HG03060 (cell line): ENCODE measurements around the gene NXPH1.
A peak's percentile ranks its signal among the peaks of the same experiment; 100 is the strongest.

Experiments used
- ATAC-seq: cut with Tn5 transposase; IDR thresholded peaks from one replicate; pipeline ENCODE4 v1.9.1; 2021; ENCODE audit warnings: low read depth, moderate number of reproducible peaks; ENCODE audit not compliant: unreplicated experiment

Gene NXPH1

GRCh38 chr7:8433477-8434289, at the start of gene NXPH1:
Gene NXPH1, plus strand, starts transcription at chr7:8433609.
- no peak for ATAC-seq

- no peak for ATAC-seq
Observed at GRCh38 chr7:8384901-8385300, 48.5 kb upstream of the NXPH1 start.

- ATAC-seq = peak; percentile 76
Observed at GRCh38 chr7:8386926-8387550, 46.4 kb upstream of the NXPH1 start.

- peak; percentile 33 for ATAC-seq
Observed at GRCh38 chr7:8387551-8388256, 45.7 kb upstream of the NXPH1 start.

GRCh38 chr7:8388257-8388625, 45.2 kb upstream of the NXPH1 start:
- ATAC-seq = no peak

- ATAC-seq = no peak
Observed at GRCh38 chr7:8389593-8390261, 43.7 kb upstream of the NXPH1 start.

- no peak for ATAC-seq
Observed at GRCh38 chr7:8390262-8390626, 43.2 kb upstream of the NXPH1 start.

GRCh38 chr7:8391353-8392062, 41.9 kb upstream of the NXPH1 start:
- ATAC-seq = peak; percentile 30

- ATAC-seq = no peak
Observed at GRCh38 chr7:8396294-8396693, 37.1 kb upstream of the NXPH1 start.

- no peak for ATAC-seq
Observed at GRCh38 chr7:8408871-8409270, 24.5 kb upstream of the NXPH1 start.

- no peak for ATAC-seq
Observed at GRCh38 chr7:8411103-8411502, 22.3 kb upstream of the NXPH1 start.

GRCh38 chr7:8413600-8413999, 19.8 kb upstream of the NXPH1 start:
- no peak for ATAC-seq

GRCh38 chr7:8418629-8419245, 14.7 kb upstream of the NXPH1 start:
- no peak for ATAC-seq

GRCh38 chr7:8422177-8422576, 11.2 kb upstream of the NXPH1 start:
- ATAC-seq = no peak

- no peak for ATAC-seq
Observed at GRCh38 chr7:8423057-8423456, 10.4 kb upstream of the NXPH1 start.

- no peak for ATAC-seq
Observed at GRCh38 chr7:8425223-8425622, 8.2 kb upstream of the NXPH1 start.

- no peak for ATAC-seq
Observed at GRCh38 chr7:8430643-8431042, 2.8 kb upstream of the NXPH1 start.

GRCh38 chr7:8434290-8435002, 1.0 kb downstream of the NXPH1 start:
- ATAC-seq = no peak

- ATAC-seq = no peak
Observed at GRCh38 chr7:8435095-8435494, 1.7 kb downstream of the NXPH1 start.
